ENCODE results near the gene SLC2A1. TPM values are rescaled to one million over a fixed set of nuclear protein-coding genes. Genes with fewer than 3 reads are reported as not detected.

The SLC2A1 gene
- total RNA-seq, 1 donor from 2014 or later: 303 TPM

GRCh38 chr1:42889264-42889663 lies 69.4 kb downstream of the SLC2A1 start:
- no peak overlapping the region for H3K4me3 Mint-ChIP-seq
- H3K4me3 ChIP-seq: no peak overlapping the region
- H3K27me3 Mint-ChIP-seq (ENCODE audit: insufficient read depth, low read depth): peaks cover 6% of the 10 kb centered on the region
- H3K9ac ChIP-seq: no peak overlapping the region
- no peaks in the 10 kb centered on the region for H3F3A ChIP-seq (ENCODE audit: low read depth)
- H3K9me3 ChIP-seq (ENCODE audit: low read depth): no peaks in the 10 kb centered on the region
- H3K9me3 Mint-ChIP-seq: peaks cover under 1% of the 10 kb centered on the region
- H3K36me3 ChIP-seq: no peaks in the 10 kb centered on the region
- no peaks in the 10 kb centered on the region for H3K27me3 ChIP-seq
- H3K27ac ChIP-seq: no peak overlapping the region
- H2AFZ ChIP-seq (replicated peaks): no peak overlapping the region
- no peak for DNase-seq (ENCODE audit: low spot score)
- no peaks in the 10 kb centered on the region for H4K20me1 ChIP-seq (ENCODE audit: low read depth)
- H3K4me2 ChIP-seq: no peak overlapping the region
- H3K27ac Mint-ChIP-seq: no peak overlapping the region
- no peaks in the 10 kb centered on the region for H3K36me3 Mint-ChIP-seq
- no peaks in the 10 kb centered on the region for H3K79me2 ChIP-seq (ENCODE audit: low read depth)
- peaks cover 5% of the 10 kb centered on the region for H3K4me1 ChIP-seq
- TF ChIP-seq EZH2 (IDR thresholded peaks at IDR 0.05) (no peak), EZH2phosphoT487 (IDR thresholded peaks at IDR 0.05) (no peak)
- TF ChIP-seq, protein P1, sequence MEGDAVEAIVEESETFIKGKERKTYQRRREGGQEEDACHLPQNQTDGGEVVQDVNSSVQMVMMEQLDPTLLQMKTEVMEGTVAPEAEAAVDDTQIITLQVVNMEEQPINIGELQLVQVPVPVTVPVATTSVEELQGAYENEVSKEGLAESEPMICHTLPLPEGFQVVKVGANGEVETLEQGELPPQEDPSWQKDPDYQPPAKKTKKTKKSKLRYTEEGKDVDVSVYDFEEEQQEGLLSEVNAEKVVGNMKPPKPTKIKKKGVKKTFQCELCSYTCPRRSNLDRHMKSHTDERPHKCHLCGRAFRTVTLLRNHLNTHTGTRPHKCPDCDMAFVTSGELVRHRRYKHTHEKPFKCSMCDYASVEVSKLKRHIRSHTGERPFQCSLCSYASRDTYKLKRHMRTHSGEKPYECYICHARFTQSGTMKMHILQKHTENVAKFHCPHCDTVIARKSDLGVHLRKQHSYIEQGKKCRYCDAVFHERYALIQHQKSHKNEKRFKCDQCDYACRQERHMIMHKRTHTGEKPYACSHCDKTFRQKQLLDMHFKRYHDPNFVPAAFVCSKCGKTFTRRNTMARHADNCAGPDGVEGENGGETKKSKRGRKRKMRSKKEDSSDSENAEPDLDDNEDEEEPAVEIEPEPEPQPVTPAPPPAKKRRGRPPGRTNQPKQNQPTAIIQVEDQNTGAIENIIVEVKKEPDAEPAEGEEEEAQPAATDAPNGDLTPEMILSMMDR (IDR thresholded peaks at IDR 0.05): no peak
- H3K4me1 Mint-ChIP-seq: peaks cover 22% of the 10 kb centered on the region

GRCh38 chr1:42888013-42888633 lies 70.5 kb downstream of the SLC2A1 start:
- Histone ChIP-seq H3K79me2 (ENCODE audit: low read depth) (no peaks in the 10 kb centered on the region), H3K27me3 (no peaks in the 10 kb centered on the region), H3K4me1 (peaks cover 5% of the 10 kb centered on the region), H3K27ac (no peak overlapping the region), H3K4me3 (no peak overlapping the region), H3K36me3 (no peaks in the 10 kb centered on the region), H4K20me1 (ENCODE audit: low read depth) (no peaks in the 10 kb centered on the region), H2AFZ (replicated peaks) (peak overlapping the region; percentile 85), H3K9ac (no peak overlapping the region), H3K9me3 (ENCODE audit: low read depth) (no peaks in the 10 kb centered on the region), H3K4me2 (no peak overlapping the region), H3F3A (ENCODE audit: low read depth) (no peaks in the 10 kb centered on the region)
- H3K9me3 Mint-ChIP-seq: no peaks in the 10 kb centered on the region
- H3K27ac Mint-ChIP-seq: no peak overlapping the region
- H3K36me3 Mint-ChIP-seq: no peaks in the 10 kb centered on the region
- H3K4me1 Mint-ChIP-seq: peaks cover 22% of the 10 kb centered on the region
- TF ChIP-seq, protein P1 (IDR thresholded peaks at IDR 0.05): no peak
- no peak for TF ChIP-seq EZH2 (IDR thresholded peaks at IDR 0.05)
- no peak for TF ChIP-seq EZH2phosphoT487 (IDR thresholded peaks at IDR 0.05)
- peaks cover 6% of the 10 kb centered on the region for H3K27me3 Mint-ChIP-seq (ENCODE audit: insufficient read depth, low read depth)
- DNase-seq (ENCODE audit: low spot score): no peak
- no peak overlapping the region for H3K4me3 Mint-ChIP-seq

- no peak overlapping the region for H3K27ac Mint-ChIP-seq
- Histone ChIP-seq H3K79me2 (ENCODE audit: low read depth) (no peaks in the 10 kb centered on the region), H4K20me1 (ENCODE audit: low read depth) (no peaks in the 10 kb centered on the region), H3F3A (ENCODE audit: low read depth) (no peaks in the 10 kb centered on the region), H3K4me1 (peaks cover 5% of the 10 kb centered on the region), H3K9ac (no peak overlapping the region), H3K9me3 (ENCODE audit: low read depth) (no peaks in the 10 kb centered on the region), H3K36me3 (no peaks in the 10 kb centered on the region), H3K27ac (no peak overlapping the region), H2AFZ (replicated peaks) (no peak overlapping the region), H3K4me2 (no peak overlapping the region), H3K27me3 (no peaks in the 10 kb centered on the region), H3K4me3 (no peak overlapping the region)
- DNase-seq (ENCODE audit: low spot score): no peak
- H3K27me3 Mint-ChIP-seq (ENCODE audit: insufficient read depth, low read depth): peaks cover 6% of the 10 kb centered on the region
- TF ChIP-seq EZH2phosphoT487 (IDR thresholded peaks at IDR 0.05) (no peak), EZH2 (IDR thresholded peaks at IDR 0.05) (no peak)
- TF ChIP-seq, protein P1 (IDR thresholded peaks at IDR 0.05): no peak
- no peak overlapping the region for H3K4me3 Mint-ChIP-seq
- H3K4me1 Mint-ChIP-seq: peaks cover 22% of the 10 kb centered on the region
- H3K9me3 Mint-ChIP-seq: no peaks in the 10 kb centered on the region
- no peaks in the 10 kb centered on the region for H3K36me3 Mint-ChIP-seq
Measured at GRCh38 chr1:42887366-42887765, 71.3 kb downstream of the SLC2A1 start.

Measured in neural progenitor cell (in vitro differentiated cells).